Measurements from ENCODE around the gene NKAIN2. TPM values are rescaled to one million over a fixed set of nuclear protein-coding genes. Genes with fewer than 3 reads are reported as not detected.

NKAIN2 gene
- total and polyA plus RNA-seq, 2 donors (not counting 3 experiments of a cell fraction or from before 2014, with no cell fraction given): 0.03 TPM; not detected in 1

DNA sequence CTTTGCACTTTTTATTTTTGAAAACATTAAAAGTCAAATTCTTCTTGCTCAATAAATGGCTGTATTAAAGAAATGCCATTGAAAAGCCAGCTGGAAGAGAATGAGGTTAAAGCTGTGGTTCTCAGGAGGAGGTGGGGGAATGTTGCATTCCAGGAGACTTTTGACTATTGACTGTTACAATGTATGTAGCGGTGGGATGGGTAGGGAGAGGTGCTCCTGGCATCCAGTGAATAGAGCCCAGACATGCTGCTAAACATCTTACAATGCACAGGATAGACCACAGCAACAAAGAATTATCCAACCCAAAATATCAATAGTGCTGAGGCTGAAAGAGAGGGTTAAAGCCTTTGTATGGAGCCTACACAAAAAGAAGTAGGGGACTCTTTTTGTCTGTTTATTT, 295.9 kb downstream of the NKAIN2 start:
- BruUV-seq (replicated peaks): no TSS peak
- Histone ChIP-seq H2AFZ (ENCODE audit: low read depth, low read length) (no peak overlapping the region), H3K4me2 (ENCODE audit: insufficient read depth, low read length) (no peak overlapping the region), H3K27me3 (ENCODE audit: control insufficient read depth in 2 of 2, insufficient read depth in 2 of 2, low read length in 2 of 2) (no peaks in the 10 kb centered on the region), H3K79me2 (ENCODE audit: control insufficient read depth, insufficient read depth, low read length) (no peaks in the 10 kb centered on the region), H3K9me1 (replicated peaks; ENCODE audit: control insufficient read depth, extremely low read depth, insufficient read depth, low read length) (no peaks in the 10 kb centered on the region), H3K9ac (replicated peaks; ENCODE audit: extremely low read depth, insufficient read depth, low read length) (no peak overlapping the region), H3K4me3 (replicated peaks in 1 of 3; ENCODE audit: insufficient read depth in 1 of 3, low read depth in 1 of 3, low read length in 3 of 3) (no peak overlapping the region), H3K27ac (ENCODE audit: insufficient read depth, low read depth, low read length) (no peak overlapping the region), H3K4me1 (ENCODE audit: control insufficient read depth, extremely low read depth, insufficient read depth, low read length) (peaks cover under 1% of the 10 kb centered on the region), H3K9me3 (replicated peaks; ENCODE audit: control insufficient read depth, insufficient read depth, low read length) (no peaks in the 10 kb centered on the region), H3K36me3 (ENCODE audit: control insufficient read depth in 2 of 2, extremely low read depth in 1 of 2, insufficient read depth in 2 of 2, low read length in 2 of 2) (no peaks in the 10 kb centered on the region), H4K20me1 (replicated peaks; ENCODE audit: control insufficient read depth, extremely low read depth, insufficient read depth, low read length) (no peaks in the 10 kb centered on the region)
- TF ChIP-seq POLR2AphosphoS5 (IDR thresholded peaks at IDR 0.05; ENCODE audit: insufficient read depth, low read depth, low read length): no peak
- no peak for TF ChIP-seq MYC (IDR thresholded peaks at IDR 0.05; ENCODE audit: low read depth, low read length)
- TF ChIP-seq, protein P1, sequence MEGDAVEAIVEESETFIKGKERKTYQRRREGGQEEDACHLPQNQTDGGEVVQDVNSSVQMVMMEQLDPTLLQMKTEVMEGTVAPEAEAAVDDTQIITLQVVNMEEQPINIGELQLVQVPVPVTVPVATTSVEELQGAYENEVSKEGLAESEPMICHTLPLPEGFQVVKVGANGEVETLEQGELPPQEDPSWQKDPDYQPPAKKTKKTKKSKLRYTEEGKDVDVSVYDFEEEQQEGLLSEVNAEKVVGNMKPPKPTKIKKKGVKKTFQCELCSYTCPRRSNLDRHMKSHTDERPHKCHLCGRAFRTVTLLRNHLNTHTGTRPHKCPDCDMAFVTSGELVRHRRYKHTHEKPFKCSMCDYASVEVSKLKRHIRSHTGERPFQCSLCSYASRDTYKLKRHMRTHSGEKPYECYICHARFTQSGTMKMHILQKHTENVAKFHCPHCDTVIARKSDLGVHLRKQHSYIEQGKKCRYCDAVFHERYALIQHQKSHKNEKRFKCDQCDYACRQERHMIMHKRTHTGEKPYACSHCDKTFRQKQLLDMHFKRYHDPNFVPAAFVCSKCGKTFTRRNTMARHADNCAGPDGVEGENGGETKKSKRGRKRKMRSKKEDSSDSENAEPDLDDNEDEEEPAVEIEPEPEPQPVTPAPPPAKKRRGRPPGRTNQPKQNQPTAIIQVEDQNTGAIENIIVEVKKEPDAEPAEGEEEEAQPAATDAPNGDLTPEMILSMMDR (IDR thresholded peaks at IDR 0.05; ENCODE audit: extremely low read depth in 1 of 2, insufficient read depth in 1 of 2, low read depth in 1 of 2, low read length in 2 of 2): no peak
- no peak for TF ChIP-seq FOS (IDR thresholded peaks at IDR 0.05; ENCODE audit: borderline replicate concordance, insufficient read depth, low read length)
- FAIRE-seq (no peak), DNase-seq (ENCODE audit: low read depth, low spot score) (no peak)
- CTCF ChIA-PET: no interaction called here
- POLR2A ChIA-PET: no interaction called here
- dilution Hi-C loops (cut with MboI; ENCODE audit: extremely low pct_ligation_motif_present, low sequenced_read_pairs) (no loop called here), intact Hi-C loops (cut with micrococcal nuclease) (no loop called here)

DNA sequence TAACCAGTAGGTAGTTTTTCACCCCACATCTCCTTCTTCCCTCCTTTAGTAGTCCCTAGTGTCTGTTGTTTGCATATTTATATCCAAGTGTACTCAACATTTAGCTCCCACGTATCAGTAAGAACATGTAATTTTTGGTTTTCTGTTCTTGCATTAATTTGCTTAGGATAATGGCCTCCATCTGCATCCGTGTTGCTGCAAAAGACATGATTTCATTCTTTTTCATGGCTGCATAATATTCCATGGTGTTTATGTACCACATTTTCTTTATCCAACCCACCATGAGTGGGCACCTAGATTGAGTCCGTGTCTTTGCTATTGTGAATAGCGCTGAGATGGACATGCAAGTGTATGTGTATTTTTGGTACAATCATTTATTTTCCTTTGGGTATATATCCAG, 306.8 kb downstream of the NKAIN2 start:
- ChIA-PET POLR2A (no interaction called here), CTCF (no interaction called here)
- H3K27ac ChIP-seq (ENCODE audit: insufficient read depth, low read depth, low read length): no peak overlapping the region
- TF ChIP-seq EZH2 (IDR thresholded peaks at IDR 0.05; ENCODE audit: borderline replicate concordance, low read depth, low read length, severe bottlenecking) (no peak), POLR2AphosphoS5 (IDR thresholded peaks at IDR 0.05; ENCODE audit: insufficient read depth, low read depth, low read length) (no peak), MYC (IDR thresholded peaks at IDR 0.05; ENCODE audit: low read depth, low read length) (no peak), FOS (IDR thresholded peaks at IDR 0.05; ENCODE audit: borderline replicate concordance, insufficient read depth, low read length) (no peak), GATA2 (IDR thresholded peaks at IDR 0.05; ENCODE audit: insufficient read depth, insufficient read length, low read depth, low read length) (no peak), JUN (IDR thresholded peaks at IDR 0.05; ENCODE audit: borderline replicate concordance, insufficient read depth, insufficient read length, low read depth) (no peak), POLR2A (IDR thresholded peaks at IDR 0.05; ENCODE audit: low read depth, low read length) (no peak)
- TF ChIP-seq, protein P1 (IDR thresholded peaks at IDR 0.05; ENCODE audit: extremely low read depth in 1 of 2, insufficient read depth in 1 of 2, low read depth in 1 of 2, low read length in 2 of 2): no peak
- TF ChIP-seq, protein P2, sequence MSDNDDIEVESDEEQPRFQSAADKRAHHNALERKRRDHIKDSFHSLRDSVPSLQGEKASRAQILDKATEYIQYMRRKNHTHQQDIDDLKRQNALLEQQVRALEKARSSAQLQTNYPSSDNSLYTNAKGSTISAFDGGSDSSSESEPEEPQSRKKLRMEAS (IDR thresholded peaks at IDR 0.05; ENCODE audit: insufficient read depth, insufficient read length): no peak
- no peaks in the 10 kb centered on the region for H4K20me1 ChIP-seq (replicated peaks; ENCODE audit: control insufficient read depth, extremely low read depth, insufficient read depth, low read length)
- H3K4me2 ChIP-seq (ENCODE audit: insufficient read depth, low read length): no peak overlapping the region
- no peaks in the 10 kb centered on the region for H3K36me3 ChIP-seq (ENCODE audit: control insufficient read depth in 2 of 2, extremely low read depth in 1 of 2, insufficient read depth in 2 of 2, low read length in 2 of 2)
- no peaks in the 10 kb centered on the region for H3K9me3 ChIP-seq (replicated peaks; ENCODE audit: control insufficient read depth, insufficient read depth, low read length)
- no TSS peak for BruUV-seq (replicated peaks)
- H3K4me3 ChIP-seq (replicated peaks in 1 of 3; ENCODE audit: insufficient read depth in 1 of 3, low read depth in 1 of 3, low read length in 3 of 3): no peak overlapping the region
- H2AFZ ChIP-seq (ENCODE audit: low read depth, low read length): no peak overlapping the region
- no peaks in the 10 kb centered on the region for H3K9me1 ChIP-seq (replicated peaks; ENCODE audit: control insufficient read depth, extremely low read depth, insufficient read depth, low read length)
- H3K79me2 ChIP-seq (ENCODE audit: control insufficient read depth, insufficient read depth, low read length): no peaks in the 10 kb centered on the region
- FAIRE-seq (no peak), DNase-seq (ENCODE audit: low read depth, low spot score) (no peak)
- intact Hi-C loops (cut with micrococcal nuclease): no loop called here
- dilution Hi-C loops (cut with MboI; ENCODE audit: extremely low pct_ligation_motif_present, low sequenced_read_pairs): no loop called here
- H3K27me3 ChIP-seq (ENCODE audit: control insufficient read depth in 2 of 2, insufficient read depth in 2 of 2, low read length in 2 of 2): no peaks in the 10 kb centered on the region
- no peaks in the 10 kb centered on the region for H3K4me1 ChIP-seq (ENCODE audit: control insufficient read depth, extremely low read depth, insufficient read depth, low read length)
- H3K9ac ChIP-seq (replicated peaks; ENCODE audit: extremely low read depth, insufficient read depth, low read length): no peak overlapping the region
